Myometrial cell (primary cell): ENCODE measurements around the gene C3. TPM values are rescaled to one million over a fixed set of nuclear protein-coding genes. Genes with fewer than 3 reads are reported as not detected.

Experiments used
- total RNA-seq: library from RNA; depleted of rRNA; stranded (reverse); fragments of >200 nt; gene quantifications from 2 replicates; pipeline ENCODE4 v1.2.3, GENCODE V29; 2015

The C3 gene
- 3.5 and 9.4 TPM in 2 replicates for total RNA-seq

DNA sequence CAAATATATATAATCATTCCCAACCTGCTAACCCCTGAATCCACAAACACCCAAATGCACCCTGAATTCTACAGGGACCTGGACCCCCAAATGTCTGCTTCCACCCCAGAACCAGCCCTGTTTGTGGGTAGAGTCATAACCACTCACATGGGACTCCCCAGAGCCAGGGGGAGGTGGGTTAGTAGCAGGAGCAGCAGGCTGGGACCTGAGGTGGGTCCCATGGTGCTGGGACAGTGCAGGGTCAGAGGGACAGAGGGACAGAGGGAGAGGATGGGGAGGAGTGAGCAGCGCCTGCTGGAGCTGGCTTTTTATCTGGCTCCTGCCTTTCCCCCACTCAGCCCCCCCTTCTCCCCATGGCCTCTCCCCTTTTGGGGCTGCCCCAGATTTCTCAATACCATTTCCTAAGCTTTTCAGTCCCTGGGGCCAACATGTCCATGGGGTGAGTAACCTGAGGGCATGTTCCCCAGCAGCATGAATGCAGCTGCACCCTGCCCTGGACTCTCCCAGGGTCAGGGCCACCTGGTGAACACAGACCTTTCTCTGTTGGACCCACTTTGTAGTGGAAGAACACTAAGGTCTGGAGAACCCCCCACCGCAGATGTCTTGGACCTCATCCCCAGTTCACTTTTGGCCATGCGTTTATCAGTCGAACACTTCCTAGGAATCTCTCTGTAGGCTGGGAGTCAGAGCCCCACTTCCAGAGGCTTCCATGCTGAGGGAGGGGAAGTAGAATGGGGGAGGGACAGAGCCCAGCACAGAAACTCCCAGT lies at the start of gene C3:
C3 (minus strand) TSS at position 282 of the 769 bp plus-strand sequence; CDS start at position 221, 61 bp downstream.

DNA sequence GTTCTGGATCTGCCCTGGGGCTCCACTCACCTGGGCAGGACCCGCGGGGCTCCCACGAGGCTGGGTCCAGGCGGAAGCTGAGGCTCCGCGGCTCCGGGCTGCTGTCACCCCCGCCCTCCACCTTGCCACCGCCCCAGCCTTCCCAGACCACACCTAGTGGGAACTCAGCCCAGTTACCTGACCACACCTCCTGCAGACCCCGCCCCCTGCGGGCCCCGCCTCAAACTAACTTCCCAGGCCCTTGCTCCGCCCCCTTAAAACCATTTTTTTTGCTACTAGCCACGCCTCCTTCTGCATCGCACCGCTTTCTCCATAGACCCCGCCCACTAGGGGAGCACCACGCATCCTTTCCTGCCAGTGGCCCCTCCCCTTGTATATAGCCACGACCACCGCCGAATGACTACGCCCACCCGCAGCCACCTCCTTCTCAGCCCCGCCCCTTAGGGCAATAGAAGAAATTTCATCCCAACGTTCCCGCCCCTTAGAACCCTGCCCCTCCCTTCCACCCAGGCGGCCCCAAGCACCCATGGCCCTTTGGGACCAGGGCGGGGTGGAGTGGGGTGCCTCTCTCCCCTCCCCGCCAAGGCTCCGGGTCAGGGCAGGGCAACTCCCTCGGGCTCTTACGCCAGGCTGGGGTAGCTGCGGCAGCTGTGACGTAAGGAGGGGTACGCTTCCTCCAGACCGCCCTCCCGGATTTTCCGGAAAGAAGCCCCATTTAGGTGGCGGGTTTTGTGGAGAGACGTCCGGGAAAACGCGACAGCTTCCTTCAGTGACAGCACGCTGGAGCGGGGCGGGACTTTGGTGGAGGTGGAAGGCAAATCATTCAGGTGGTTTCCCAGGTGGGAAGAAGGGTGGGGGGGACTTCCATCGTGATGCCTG lies 47.1 kb upstream of the C3 start, which contains the start of gene SH2D3A:
SH2D3A (minus strand) TSS at position 79 of the 879 bp plus-strand sequence. CDS start 3,687 bp downstream, outside the sequence.

GRCh38 chr19:6739390-6739882 lies 19.0 kb upstream of the C3 start, which contains the start of gene TRIP10:
TRIP10 (plus strand) TSS chr19:6739680; CDS start chr19:6739762, 82 bp downstream.

GRCh38 chr19:6737284-6737872 lies 16.9 kb upstream of the C3 start, which contains the start of gene GPR108:
GPR108 (minus strand) TSS chr19:6737580; CDS start chr19:6737576, 4 bp downstream.

Other genes starting within 250 kb of the C3 start
- 0.29 TPM in 1 of 2 replicates, not detected in the other for gene DENND1C, start 238.9 kb downstream of the C3 start, total RNA-seq
- gene TUBB4A, start 218.3 kb downstream of the C3 start, total RNA-seq = not detected in 2 replicates
- gene TNFSF9, start 189.6 kb downstream of the C3 start, total RNA-seq = 1.2 and 1.6 TPM in 2 replicates
- gene CD70, start 129.5 kb downstream of the C3 start, total RNA-seq = not detected in 2 replicates
- gene TNFSF14, start 50.5 kb downstream of the C3 start, total RNA-seq = not detected in 2 replicates
- gene GPR108, start 16.9 kb upstream of the C3 start, total RNA-seq = 51.2 and 59.1 TPM in 2 replicates
- gene TRIP10, start 19.0 kb upstream of the C3 start, total RNA-seq = 57.9 and 60.8 TPM in 2 replicates
- 0.18 TPM in 1 of 2 replicates, not detected in the other for gene SH2D3A, start 46.8 kb upstream of the C3 start, total RNA-seq
- not detected in 2 replicates for gene VAV1, start 52.1 kb upstream of the C3 start, total RNA-seq
- not detected in 2 replicates for gene ADGRE1, start 166.9 kb upstream of the C3 start, total RNA-seq